GM12891 (cell line): ENCODE data around the gene MAEA.

Experiments
- PAX5 ChIP-seq: IDR thresholded peaks from 2 replicates; pipeline ENCODE4 v1.6.1; 2011; ENCODE audit warnings: low read length, moderate library complexity, mild to moderate bottlenecking; ENCODE audit not compliant: insufficient read depth, severe bottlenecking
- POLR2A ChIP-seq: IDR thresholded peaks from 2 replicates; pipeline ENCODE4 v1.6.1; 2011; ENCODE audit warnings: low read depth, low read length, control low read depth
- POLR2AphosphoS5 ChIP-seq: IDR thresholded peaks from 2 replicates; pipeline ENCODE4 v1.6.1; 2011; ENCODE audit warnings: low read depth, low read length, control low read depth
- POU2F2 ChIP-seq: IDR thresholded peaks from 2 replicates; pipeline ENCODE4 v1.6.1; 2011; ENCODE audit warnings: low read depth, mild to moderate bottlenecking, control low read depth, low read length, moderate library complexity
- SPI1 ChIP-seq: IDR thresholded peaks from 2 replicates; pipeline ENCODE4 v1.6.1; 2011; ENCODE audit warnings: low read depth, low read length, control low read depth
- TAF1 ChIP-seq: IDR thresholded peaks from 2 replicates; pipeline ENCODE4 v1.6.1; 2011; ENCODE audit warnings: low read depth, low read length, control low read depth

- TF ChIP-seq SPI1: no peak
- TF ChIP-seq POLR2AphosphoS5: no peak
- no peak for TF ChIP-seq POLR2A
- TF ChIP-seq TAF1: no peak
- TF ChIP-seq POU2F2: no peak
- no peak for TF ChIP-seq PAX5
Measured at GRCh38 chr4:1325681-1326635, 36.3 kb downstream of the MAEA start.
